ENCODE results near the gene CTSD. TPM values are rescaled to one million over a fixed set of nuclear protein-coding genes. Genes with fewer than 3 reads are reported as not detected.

The CTSD gene
- polyA plus RNA-seq, 2 of the 4 experiments (the other 2 are of a cell fraction), result 74.0 to 310 TPM

- POLR2A ChIA-PET, result no interaction called here
- no peaks in the 10 kb centered on the region for H3K9me3 ChIP-seq
- FAIRE-seq (no peak), DNase-seq (ENCODE audit: low read depth in 1 of 2, low spot score in 1 of 2) (no peak), ATAC-seq (no peak)
- CTCF ChIA-PET, result interaction anchor here (1.1 kb wide), 1 partner anchor 113 kb away, joined by 3 read pairs; no protein-coding TSS in a partner anchor
- H3K4me2 ChIP-seq, result no peak overlapping the region
- H3K4me1 ChIP-seq, result no peaks in the 10 kb centered on the region
- no peak overlapping the region for H3K4me3 ChIP-seq
- no peak overlapping the region for H3K27ac ChIP-seq
- 31% methylated on average over 8 of the region's 8 CpGs for whole genome bisulfite sequencing (ENCODE audit: missing lambda C conversion rate)
- TF ChIP-seq ZC3H11A (IDR thresholded peaks at IDR 0.05), result no peak
- no peak for TF ChIP-seq FOSB (CRISPR knock-in tag; IDR thresholded peaks at IDR 0.05)
- TF ChIP-seq RAD21 (conservative IDR thresholded peaks at IDR 0.05 in 1 of 2, IDR thresholded peaks at IDR 0.05 in 1 of 2), result no peak
- no peak for TF ChIP-seq ATOH8 (CRISPR knock-in tag; IDR thresholded peaks at IDR 0.05; ENCODE audit: low read depth)
- TF ChIP-seq ELK1 (IDR thresholded peaks at IDR 0.05; ENCODE audit: low read depth, low read length), result no peak
- no peak for TF ChIP-seq FOSL2 (IDR thresholded peaks at IDR 0.05)
- TF ChIP-seq FOSL2 (CRISPR knock-in tag; IDR thresholded peaks at IDR 0.05), result no peak
- no peak for TF ChIP-seq NFE2L2 (conservative IDR thresholded peaks at IDR 0.05; ENCODE audit: low read length)
- TF ChIP-seq RARB (CRISPR knock-in tag; IDR thresholded peaks at IDR 0.05), result no peak
- no peak for TF ChIP-seq EHF (CRISPR knock-in tag; IDR thresholded peaks at IDR 0.05)
- TF ChIP-seq BCL3 (IDR thresholded peaks at IDR 0.05), result no peak
- no peak for TF ChIP-seq CHD2 (IDR thresholded peaks at IDR 0.05; ENCODE audit: low read length, partially characterized antibody)
- no peak for TF ChIP-seq MAX (IDR thresholded peaks at IDR 0.05)
- TF ChIP-seq MYC (IDR thresholded peaks at IDR 0.05; ENCODE audit: borderline replicate concordance, low read length), result no peak
- TF ChIP-seq EHMT2 (IDR thresholded peaks at IDR 0.05; ENCODE audit: low read depth), result no peak
- no peak for TF ChIP-seq CTCF (IDR thresholded peaks at IDR 0.05)
- TF ChIP-seq SMC3 (IDR thresholded peaks at IDR 0.05), result no peak
Measured at GRCh38 chr11:1719781-1720180, 43.9 kb downstream of the CTSD start.

- H3K4me1 ChIP-seq, result no peaks in the 10 kb centered on the region
- H3K4me3 ChIP-seq, result no peak overlapping the region
- 81% methylated on average over 14 of the region's 15 CpGs for WGBS (ENCODE audit: missing lambda C conversion rate)
- TF ChIP-seq ZC3H11A (IDR thresholded peaks at IDR 0.05) (no peak), CTCF (IDR thresholded peaks at IDR 0.05) (no peak), SMC3 (IDR thresholded peaks at IDR 0.05) (no peak), MAFK (IDR thresholded peaks at IDR 0.05; ENCODE audit: partially characterized antibody) (peak; percentile 44), USF2 (IDR thresholded peaks at IDR 0.05) (no peak), FOSL2 (IDR thresholded peaks at IDR 0.05) (no peak), FOSL2 (CRISPR knock-in tag; IDR thresholded peaks at IDR 0.05) (no peak)
- FAIRE-seq (no peak), ATAC-seq (no peak), DNase-seq (ENCODE audit: low read depth in 1 of 2, low spot score in 1 of 2) (no peak)
- POLR2A ChIA-PET, result no interaction called here
- CTCF ChIA-PET, result interaction anchor here (0.7 to 2.4 kb wide), 6 partner anchors 24 to 114 kb away, joined by 3 to 16 read pairs (median 4); no protein-coding TSS in a partner anchor
- no peaks in the 10 kb centered on the region for H3K9me3 ChIP-seq
- H3K4me2 ChIP-seq, result no peak overlapping the region
- H3K27ac ChIP-seq, result no peak overlapping the region
Measured at GRCh38 chr11:1718326-1718725, 45.4 kb downstream of the CTSD start.

All from A549 (cell line).